GM20000 (cell line): Measurements from ENCODE around the gene CHRNA5.

ENCODE experiments used
- DNase-seq: peaks from one replicate; pipeline ENCODE4 v3.0.0; 2012; ENCODE audit warnings: low spot score
- CTCF ChIP-seq: IDR thresholded peaks from 2 replicates; pipeline ENCODE4 v1.5.1; 2012; ENCODE audit warnings: mild to moderate bottlenecking, control low read depth; ENCODE audit errors: extremely low read depth, missing control alignments

The CHRNA5 gene

GRCh38 chr15:78616506-78616905, 51.2 kb downstream of the CHRNA5 start:
- TF ChIP-seq CTCF: no peak
- DNase-seq: no peak

GRCh38 chr15:78617076-78617475, 51.8 kb downstream of the CHRNA5 start:
- no peak for DNase-seq
- no peak for TF ChIP-seq CTCF

- no peak for TF ChIP-seq CTCF
- no peak for DNase-seq
Observed at GRCh38 chr15:78617516-78617915, 52.2 kb downstream of the CHRNA5 start.

GRCh38 chr15:78618064-78618463, 52.7 kb downstream of the CHRNA5 start:
- TF ChIP-seq CTCF: no peak
- no peak for DNase-seq

GRCh38 chr15:78618490-78618934, 53.2 kb downstream of the CHRNA5 start:
- peak; percentile 73 for TF ChIP-seq CTCF
- peak; percentile 89 for DNase-seq

- peak; percentile 26 for DNase-seq
- no peak for TF ChIP-seq CTCF
Observed at GRCh38 chr15:78619022-78619950, 54.0 kb downstream of the CHRNA5 start.

- peak; percentile 30 for DNase-seq
- no peak for TF ChIP-seq CTCF
Observed at GRCh38 chr15:78620021-78620526, 54.8 kb downstream of the CHRNA5 start.
